Measurements from ENCODE around the gene SLC25A41. TPM values are rescaled to one million over a fixed set of nuclear protein-coding genes. Genes with fewer than 3 reads are reported as not detected.

The SLC25A41 gene
- total and polyA plus RNA-seq, 2 of the 13 experiments (the other 11 are each of a cell fraction or from before 2014, with no cell fraction given), result 0.33 to 0.95 TPM

GRCh38 chr19:6415591-6416190, 17.9 kb downstream of the SLC25A41 start:
- no peak for FAIRE-seq
- TF ChIP-seq HOXA7 (CRISPR knock-in tag; IDR thresholded peaks at IDR 0.05), result no peak
- 0 out of 4 replicates have a peak, but pooled peaks of 1 of the 2 experiments have one; percentile 8 for TF ChIP-seq POLR2A (IDR thresholded peaks at IDR 0.05; ENCODE audit: insufficient read depth in 1 of 2, low read depth in 2 of 2, low read length in 2 of 2)
- peak; percentile 45 for TF ChIP-seq RBM22 (optimal IDR thresholded peaks at IDR 0.05; ENCODE audit: low read length)
- no peak for TF ChIP-seq PCBP2 (optimal IDR thresholded peaks at IDR 0.05; ENCODE audit: low read depth, low read length, poor library complexity, severe bottlenecking)
- intact Hi-C loops (cut with micrococcal nuclease; ENCODE audit: unreplicated experiment) (no loop called here), in situ Hi-C loops (cut with HindIII; ENCODE audit: extremely low pct_ligation_motif_present, low pct_unique_long_range_greater_than_20kb) (no loop called here)
- Histone ChIP-seq H3K4me3 (replicated peaks in 1 of 3; ENCODE audit: insufficient read depth in 1 of 3, low read depth in 2 of 3, low read length in 3 of 3) (no peak overlapping the region), H3K27me3 (ENCODE audit: control insufficient read depth in 1 of 2, insufficient read depth in 2 of 2, low read length in 2 of 2) (no peaks in the 10 kb centered on the region), H3K36me3 (replicated peaks in 1 of 2; ENCODE audit: control insufficient read depth in 1 of 2, insufficient read depth in 2 of 2, low read length in 2 of 2) (peaks cover 36 to 69% of the 10 kb centered on the region in 2 experiments), H3K79me2 (ENCODE audit: insufficient read depth, low read length) (peaks cover 18% of the 10 kb centered on the region), H3K9me3 (ENCODE audit: low read length) (no peaks in the 10 kb centered on the region), H3K4me1 (ENCODE audit: insufficient read depth, low read length) (no peaks in the 10 kb centered on the region), H3K4me2 (ENCODE audit: low read depth, low read length) (no peak overlapping the region), H4K20me1 (ENCODE audit: insufficient read depth, low read length) (peaks cover 26% of the 10 kb centered on the region; the same call in 1 of the 2 replicates), H2AFZ (ENCODE audit: low read length) (no peak overlapping the region), H3K27ac (ENCODE audit: extremely low read length, insufficient read depth, low read length) (no peak overlapping the region), H3K9ac (ENCODE audit: insufficient read depth, low read depth, low read length) (no peak overlapping the region)
- CTCF ChIA-PET (ENCODE audit: low intra/inter-chr PET ratio, low total read pairs), result no interaction called here
- WGBS (ENCODE audit: low lambda C conversion rate), result 96% methylated on average over 20 of the region's 32 CpGs
- ATAC-seq, result no peak
- no TSS peak for BruUV-seq (replicated peaks)
- no peak for DNase-seq (ENCODE audit: low spot score)
- POLR2A ChIA-PET, result no interaction called here

- no peak overlapping the region for H3K9ac ChIP-seq (ENCODE audit: insufficient read depth, low read depth, low read length)
- 98% methylated on average over 34 of the region's 47 CpGs for WGBS (ENCODE audit: low lambda C conversion rate)
- ChIA-PET POLR2A (no interaction called here), CTCF (ENCODE audit: low intra/inter-chr PET ratio, low total read pairs) (no interaction called here)
- H3K4me1 ChIP-seq (ENCODE audit: insufficient read depth, low read length), result no peaks in the 10 kb centered on the region
- no peak for FAIRE-seq
- H4K20me1 ChIP-seq (ENCODE audit: insufficient read depth, low read length), result peaks cover 20% of the 10 kb centered on the region; the same call in 1 of the 2 replicates
- H3K9me3 ChIP-seq (ENCODE audit: low read length), result no peaks in the 10 kb centered on the region
- no peaks in the 10 kb centered on the region for H3K27me3 ChIP-seq (ENCODE audit: control insufficient read depth in 1 of 2, insufficient read depth in 2 of 2, low read length in 2 of 2)
- peaks cover 11% of the 10 kb centered on the region for H3K79me2 ChIP-seq (ENCODE audit: insufficient read depth, low read length)
- BruUV-seq (replicated peaks), result no TSS peak
- no peak overlapping the region for H3K27ac ChIP-seq (ENCODE audit: extremely low read length, insufficient read depth, low read length)
- intact Hi-C loops (cut with micrococcal nuclease; ENCODE audit: unreplicated experiment) (no loop called here), in situ Hi-C loops (cut with HindIII; ENCODE audit: extremely low pct_ligation_motif_present, low pct_unique_long_range_greater_than_20kb) (no loop called here)
- H2AFZ ChIP-seq (ENCODE audit: low read length), result no peak overlapping the region
- no peak for DNase-seq (ENCODE audit: low spot score)
- H3K36me3 ChIP-seq (replicated peaks in 1 of 2; ENCODE audit: control insufficient read depth in 1 of 2, insufficient read depth in 2 of 2, low read length in 2 of 2), result peaks cover 30 to 62% of the 10 kb centered on the region in 2 experiments; a peak in 4 of 5 replicates
- peak; percentile 26 for TF ChIP-seq RBM39 (IDR thresholded peaks at IDR 0.05; ENCODE audit: low read depth, low read length, poor library complexity, severe bottlenecking)
- peak; percentile 86 for TF ChIP-seq AGO2 (optimal IDR thresholded peaks at IDR 0.05; ENCODE audit: low read depth, low read length)
- no peak for TF ChIP-seq DPF2 (CRISPR knock-in tag; IDR thresholded peaks at IDR 0.05; ENCODE audit: borderline replicate concordance, low read depth)
- peak; percentile 63 for TF ChIP-seq RBFOX2 (IDR thresholded peaks at IDR 0.05; ENCODE audit: low read depth, low read length)
- TF ChIP-seq ZSCAN20 (CRISPR knock-in tag; IDR thresholded peaks at IDR 0.05; ENCODE audit: borderline replicate concordance), result no peak
- peak; percentile 41 for TF ChIP-seq RBM22 (optimal IDR thresholded peaks at IDR 0.05; ENCODE audit: low read length)
- H3K4me3 ChIP-seq (replicated peaks in 1 of 3; ENCODE audit: insufficient read depth in 1 of 3, low read depth in 2 of 3, low read length in 3 of 3), result no peak overlapping the region
- H3K4me2 ChIP-seq (ENCODE audit: low read depth, low read length), result no peak overlapping the region
- ATAC-seq, result no peak
Measured at GRCh38 chr19:6414793-6415590, 18.6 kb downstream of the SLC25A41 start.

Data from HepG2 (cell line).